Stimulated activated CD4-positive, alpha-beta T cell treated with anti-CD3 and anti-CD28 coated beads, Interleukin-1b, Interleukin-23, amount 100 ng/mL, for 4 hours (primary cell): ENCODE results near the gene ZIK1.

Source experiments
- DNase-seq, 2 donors: peaks; one replicate each; pipeline ENCODE4 v3.0.0-alpha.2; 2020; ENCODE audit warnings: low read depth in 2 of 2

The ZIK1 gene

DNA sequence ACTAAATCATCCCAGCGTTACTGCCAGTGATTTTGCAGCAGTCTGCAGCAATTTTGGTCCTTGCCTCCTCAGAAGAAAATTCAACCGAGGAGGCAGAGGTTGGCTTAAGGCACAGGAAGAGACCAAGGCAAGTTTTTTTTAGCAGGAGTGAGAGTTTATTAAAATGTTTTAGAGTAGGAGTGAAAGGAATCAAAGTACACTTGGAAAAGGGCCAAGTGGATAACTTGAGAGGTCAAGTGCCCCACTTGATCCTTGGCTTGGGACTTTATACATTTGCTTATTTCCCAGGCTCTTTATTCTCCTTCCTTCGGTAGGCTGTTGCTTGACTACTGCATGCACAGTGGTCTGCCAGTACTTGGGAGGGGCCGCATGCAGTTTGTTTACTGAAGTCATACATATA, 27.2 kb downstream of the ZIK1 start:
- DNase-seq: no peak

DNA sequence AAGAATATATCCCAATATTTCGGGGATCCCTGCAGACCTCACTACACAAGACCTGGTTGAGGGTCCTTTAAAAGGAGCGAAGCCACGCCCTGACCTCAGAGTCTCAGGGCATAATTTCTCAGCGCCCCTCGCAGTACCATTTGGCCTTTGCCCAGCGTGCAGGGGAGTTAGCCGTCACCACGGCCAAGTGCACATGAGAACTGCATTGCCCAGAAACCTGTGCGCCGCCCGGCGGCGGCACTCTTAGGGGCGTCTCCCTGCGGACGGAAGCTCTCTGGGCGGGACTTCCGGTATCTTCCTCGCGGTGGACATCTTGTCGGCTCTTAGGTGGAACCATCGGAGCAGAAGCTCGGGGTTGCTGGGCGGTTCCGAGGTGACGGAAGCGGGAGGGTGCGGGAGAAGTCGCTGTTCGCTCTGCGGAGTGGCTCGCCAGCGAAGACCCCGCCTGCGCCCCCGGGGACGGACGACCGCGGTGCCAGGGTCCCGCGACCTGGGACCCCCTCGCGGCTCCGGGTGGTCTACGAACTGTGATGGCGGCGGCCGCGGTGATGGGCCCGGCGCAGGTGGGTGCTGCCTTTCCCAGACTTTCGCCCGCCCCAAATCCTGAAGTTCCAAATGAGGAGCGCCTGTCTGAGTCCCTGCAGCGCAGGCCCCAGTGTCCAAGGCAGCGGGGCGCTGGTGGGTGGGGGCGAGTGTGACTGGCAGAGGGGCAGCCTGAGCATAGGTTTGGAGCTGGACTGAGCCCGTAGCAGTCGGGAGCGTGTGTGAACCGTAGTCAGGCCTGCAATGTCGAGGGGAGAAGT, 30.2 kb downstream of the ZIK1 start, which contains the start of gene ZNF134:
TSS of gene ZNF134 (plus strand) at position 302 of the 803 bp plus-strand sequence. CDS start 5,227 bp downstream, outside the sequence.
- peak; percentile 83 for DNase-seq

DNA sequence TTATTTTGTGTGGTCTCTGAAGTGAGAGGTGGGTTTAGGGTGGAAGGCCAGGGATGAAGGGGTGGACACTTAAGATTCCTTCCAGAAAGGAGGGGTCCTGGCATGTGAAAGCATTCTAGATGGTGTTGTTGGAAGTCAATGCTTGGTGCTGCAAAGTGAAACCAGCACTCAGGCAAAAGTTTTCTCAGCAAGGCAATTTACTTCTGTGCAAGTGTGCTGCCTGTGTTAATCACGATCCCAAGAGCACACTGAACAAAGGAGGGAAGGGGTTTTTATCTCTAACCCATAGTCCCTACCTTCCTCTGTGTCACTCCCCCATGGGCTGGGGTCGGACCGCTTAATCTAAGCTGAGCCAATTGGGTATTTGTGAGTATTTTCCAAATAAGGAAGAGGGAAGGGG, 31.4 kb downstream of the ZIK1 start:
- DNase-seq: no peak

DNA sequence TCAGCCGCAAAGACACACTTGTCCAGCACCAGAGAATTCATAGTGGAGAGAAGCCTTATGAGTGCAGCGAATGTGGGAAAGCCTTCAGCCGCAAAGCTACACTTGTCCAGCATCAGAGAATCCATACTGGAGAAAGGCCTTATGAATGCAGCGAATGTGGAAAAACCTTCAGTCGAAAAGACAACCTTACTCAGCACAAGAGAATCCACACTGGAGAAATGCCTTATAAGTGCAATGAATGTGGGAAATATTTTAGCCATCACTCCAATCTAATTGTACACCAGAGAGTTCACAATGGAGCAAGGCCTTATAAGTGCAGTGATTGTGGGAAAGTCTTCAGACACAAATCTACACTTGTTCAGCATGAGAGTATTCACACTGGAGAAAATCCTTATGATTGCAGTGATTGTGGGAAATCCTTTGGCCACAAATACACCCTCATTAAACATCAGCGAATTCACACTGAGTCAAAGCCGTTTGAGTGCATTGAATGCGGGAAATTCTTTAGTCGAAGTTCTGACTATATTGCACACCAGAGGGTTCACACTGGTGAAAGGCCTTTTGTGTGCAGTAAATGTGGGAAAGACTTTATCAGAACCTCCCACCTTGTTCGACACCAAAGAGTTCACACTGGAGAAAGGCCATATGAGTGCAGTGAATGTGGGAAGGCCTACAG, 36.9 kb downstream of the ZIK1 start:
- no peak for DNase-seq

DNA sequence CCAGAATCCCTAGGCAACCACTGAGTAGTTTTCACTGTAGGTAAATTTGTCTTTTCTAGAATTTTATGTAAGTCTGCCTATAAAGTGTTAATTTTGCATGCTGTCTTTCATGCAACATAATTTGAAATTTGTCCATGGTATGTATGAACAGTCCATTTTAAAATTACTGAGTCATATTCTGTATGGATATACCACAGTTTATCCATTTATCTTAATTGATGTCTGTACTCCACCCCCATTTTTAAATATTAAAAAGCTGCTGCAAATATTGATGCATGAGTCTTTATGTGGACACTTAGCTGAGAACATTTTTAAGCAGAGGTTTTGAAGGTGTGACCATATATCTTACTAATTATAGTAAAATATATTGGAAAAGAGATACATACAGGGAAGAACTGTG, 39.1 kb downstream of the ZIK1 start:
- no peak for DNase-seq

DNA sequence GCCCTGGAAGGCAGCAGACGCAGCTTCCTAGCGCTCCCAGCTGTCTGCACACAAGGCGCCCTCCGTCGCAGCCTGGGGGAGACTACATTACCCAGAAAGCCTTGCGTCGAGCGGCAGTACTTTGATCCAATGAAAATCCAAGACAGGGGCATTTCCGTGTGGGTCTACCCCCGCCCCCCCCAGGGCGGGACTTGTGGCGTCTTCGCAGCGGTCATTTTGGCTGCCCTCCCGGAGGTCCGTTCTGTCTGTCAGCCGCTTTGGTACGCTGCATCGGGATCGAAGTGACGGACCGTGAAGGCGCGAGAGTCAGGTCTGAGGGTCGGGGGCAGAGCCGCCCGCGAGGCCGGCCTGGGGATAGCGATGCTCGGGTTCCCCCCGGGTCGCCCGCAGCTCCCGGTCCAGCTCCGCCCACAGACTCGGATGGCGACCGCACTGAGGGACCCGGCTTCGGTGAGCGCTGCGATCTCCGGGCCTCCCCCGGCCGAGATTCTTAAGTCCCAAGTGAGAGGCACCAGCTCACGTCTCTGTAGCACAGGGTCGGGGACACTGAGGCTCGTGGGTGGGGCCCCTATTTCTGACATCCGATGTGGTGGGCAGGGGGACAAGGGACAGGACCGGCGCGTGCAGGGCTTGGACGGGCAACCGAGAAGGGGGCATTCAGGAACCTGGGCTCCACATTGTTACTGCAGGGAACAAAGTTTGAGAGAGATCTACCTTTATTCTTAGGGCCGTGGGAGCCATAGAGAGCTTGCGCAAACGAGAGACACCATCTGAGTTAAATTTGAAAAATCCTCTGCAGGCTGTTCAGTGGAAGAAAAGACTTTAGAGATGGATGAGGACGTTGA, 49.3 kb downstream of the ZIK1 start, which contains the start of gene ZNF211:
TSS of gene ZNF211 (plus strand) at position 182 of the 845 bp plus-strand sequence. CDS start at position 361, 179 bp downstream.
- DNase-seq: peak; percentile 75 to 78

DNA sequence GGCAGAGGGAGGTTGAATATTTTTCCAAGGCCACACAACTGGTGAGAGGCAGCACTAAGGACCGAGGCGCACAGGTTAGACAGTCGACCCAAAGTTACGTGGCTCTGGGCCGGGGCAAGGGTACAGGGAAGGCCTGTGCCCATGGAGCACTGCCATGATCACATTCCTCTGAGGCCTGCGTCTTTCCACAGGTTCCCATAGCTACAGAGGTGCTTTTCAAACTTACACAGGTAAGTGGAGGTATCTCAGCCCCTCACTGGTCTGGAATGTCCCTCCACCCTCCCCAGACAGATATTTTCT, 49.8 kb downstream of the ZIK1 start:
- no peak for DNase-seq

DNA sequence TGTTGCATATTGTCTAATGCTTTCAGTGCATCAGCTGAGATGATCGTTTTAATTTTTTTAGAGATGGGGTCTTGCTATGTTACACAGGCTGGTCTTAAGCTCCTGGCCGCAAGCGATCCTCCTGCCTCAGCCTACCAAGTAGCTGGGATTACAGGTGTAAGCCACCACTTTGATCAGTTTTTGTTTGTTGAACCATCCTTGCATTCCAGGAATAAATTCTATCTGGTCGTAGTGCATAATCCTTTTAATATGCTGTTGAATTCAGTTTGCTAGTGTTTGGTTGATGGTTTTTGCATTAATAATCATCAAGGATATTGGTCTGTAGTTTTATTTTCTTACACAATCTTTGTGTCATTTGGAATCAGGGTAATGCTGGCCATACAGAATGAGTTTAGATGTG, 53.4 kb downstream of the ZIK1 start:
- DNase-seq: no peak

DNA sequence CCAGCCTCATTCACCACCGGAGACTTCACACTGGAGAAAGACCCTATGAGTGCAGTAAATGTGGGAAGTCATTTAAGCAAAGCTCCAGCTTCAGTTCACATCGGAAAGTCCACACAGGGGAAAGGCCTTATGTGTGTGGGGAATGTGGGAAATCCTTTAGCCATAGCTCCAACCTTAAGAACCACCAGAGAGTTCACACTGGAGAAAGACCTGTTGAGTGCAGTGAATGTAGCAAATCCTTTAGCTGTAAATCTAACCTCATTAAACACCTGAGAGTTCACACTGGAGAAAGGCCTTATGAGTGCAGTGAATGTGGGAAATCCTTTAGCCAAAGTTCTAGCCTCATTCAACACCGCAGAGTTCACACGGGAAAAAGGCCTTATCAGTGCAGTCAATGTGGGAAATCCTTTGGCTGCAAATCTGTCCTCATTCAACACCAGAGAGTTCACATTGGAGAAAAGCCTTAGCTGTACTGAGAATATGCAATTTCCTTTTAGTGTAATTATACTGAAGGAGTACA, 57.8 kb downstream of the ZIK1 start:
- DNase-seq: no peak

DNA sequence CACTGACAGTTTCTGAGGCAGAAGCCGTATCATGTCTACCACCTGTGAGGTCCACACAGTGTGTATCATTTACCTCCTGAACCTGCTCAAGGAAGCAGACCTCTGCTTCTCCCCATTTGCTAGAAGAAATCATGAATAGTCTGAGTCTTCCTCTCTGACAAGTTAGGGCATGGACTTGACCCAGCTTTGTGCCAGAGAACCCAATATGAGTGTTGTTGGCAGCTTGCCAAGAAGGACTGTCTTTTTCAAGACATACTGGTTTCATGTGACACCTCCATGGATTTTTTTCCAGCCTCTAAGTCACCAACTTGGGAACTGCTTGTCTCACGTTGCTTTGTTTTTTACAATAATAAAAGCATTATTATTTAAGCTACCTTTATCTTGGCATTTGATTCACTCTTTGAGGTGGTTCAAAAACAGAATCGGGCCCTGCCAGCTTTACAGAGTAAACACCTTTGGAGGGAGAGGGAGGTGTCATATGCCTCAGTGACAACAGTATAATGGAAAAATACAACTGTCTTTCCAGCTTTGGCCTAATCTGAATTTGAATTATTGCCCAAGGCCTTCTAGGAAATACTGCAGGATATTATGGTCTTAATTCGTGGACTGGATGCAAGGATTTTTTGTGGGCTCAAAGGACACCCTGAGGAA, 58.6 kb downstream of the ZIK1 start:
- DNase-seq: no peak
